ENCODE measurements around the gene KEAP1.

Gene KEAP1

DNA sequence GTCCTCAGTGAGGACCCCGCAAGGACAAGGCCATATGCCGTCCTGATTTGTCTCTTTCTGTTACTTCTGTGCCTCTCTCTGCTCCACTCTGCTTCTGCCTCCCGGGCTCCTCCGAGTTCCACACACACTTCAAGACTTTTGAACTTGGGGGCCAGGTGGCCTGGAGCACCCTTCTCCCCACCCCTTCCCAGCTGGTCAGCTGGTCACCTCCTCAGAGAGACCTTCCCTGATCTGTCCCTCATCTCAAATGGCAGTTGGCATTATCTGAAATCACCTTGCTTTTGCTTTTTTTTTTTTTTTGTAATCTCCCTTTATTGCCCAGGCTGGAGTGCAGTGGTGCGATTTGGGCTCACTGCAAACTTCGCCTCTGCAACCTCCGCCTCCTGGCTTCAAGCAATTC is 16.3 kb upstream of the KEAP1 start:
- peaks cover 2% of the 10 kb centered on the region; the same call in 1 of the 2 replicates for H4K20me1 ChIP-seq (ENCODE audit: control insufficient read depth, insufficient read depth, low read depth, low read length)
- H3K36me3 ChIP-seq (ENCODE audit: control insufficient read depth, low read length), result no peaks in the 10 kb centered on the region
- H3K27ac ChIP-seq (ENCODE audit: low read depth, low read length), result no peak overlapping the region
- H3F3A ChIP-seq (ENCODE audit: control insufficient read depth, insufficient read depth), result no peaks in the 10 kb centered on the region
- peaks cover 43% of the 10 kb centered on the region for H3K27me3 ChIP-seq (ENCODE audit: control insufficient read depth, low read length)
- no peak overlapping the region for H3K4me3 ChIP-seq (ENCODE audit: low read length)
- H3K9me3 ChIP-seq (ENCODE audit: control insufficient read depth, insufficient read depth, low read length), result no peaks in the 10 kb centered on the region
- no peaks in the 10 kb centered on the region for H3K9me2 ChIP-seq (replicated peaks; ENCODE audit: control insufficient read depth, low read length)
- H3K4me1 ChIP-seq (ENCODE audit: control insufficient read depth, low read length), result peaks cover 17% of the 10 kb centered on the region
- H3K79me2 ChIP-seq (ENCODE audit: control insufficient read depth, low read length), result no peaks in the 10 kb centered on the region
- TF ChIP-seq CTCF (IDR thresholded peaks at IDR 0.05; ENCODE audit: low read depth, low read length, poor library complexity, severe bottlenecking) (no peak), EZH2phosphoT487 (IDR thresholded peaks at IDR 0.05; ENCODE audit: borderline replicate concordance, low read length) (no peak)
- H3K4me2 ChIP-seq (ENCODE audit: low read length), result no peak overlapping the region

DNA sequence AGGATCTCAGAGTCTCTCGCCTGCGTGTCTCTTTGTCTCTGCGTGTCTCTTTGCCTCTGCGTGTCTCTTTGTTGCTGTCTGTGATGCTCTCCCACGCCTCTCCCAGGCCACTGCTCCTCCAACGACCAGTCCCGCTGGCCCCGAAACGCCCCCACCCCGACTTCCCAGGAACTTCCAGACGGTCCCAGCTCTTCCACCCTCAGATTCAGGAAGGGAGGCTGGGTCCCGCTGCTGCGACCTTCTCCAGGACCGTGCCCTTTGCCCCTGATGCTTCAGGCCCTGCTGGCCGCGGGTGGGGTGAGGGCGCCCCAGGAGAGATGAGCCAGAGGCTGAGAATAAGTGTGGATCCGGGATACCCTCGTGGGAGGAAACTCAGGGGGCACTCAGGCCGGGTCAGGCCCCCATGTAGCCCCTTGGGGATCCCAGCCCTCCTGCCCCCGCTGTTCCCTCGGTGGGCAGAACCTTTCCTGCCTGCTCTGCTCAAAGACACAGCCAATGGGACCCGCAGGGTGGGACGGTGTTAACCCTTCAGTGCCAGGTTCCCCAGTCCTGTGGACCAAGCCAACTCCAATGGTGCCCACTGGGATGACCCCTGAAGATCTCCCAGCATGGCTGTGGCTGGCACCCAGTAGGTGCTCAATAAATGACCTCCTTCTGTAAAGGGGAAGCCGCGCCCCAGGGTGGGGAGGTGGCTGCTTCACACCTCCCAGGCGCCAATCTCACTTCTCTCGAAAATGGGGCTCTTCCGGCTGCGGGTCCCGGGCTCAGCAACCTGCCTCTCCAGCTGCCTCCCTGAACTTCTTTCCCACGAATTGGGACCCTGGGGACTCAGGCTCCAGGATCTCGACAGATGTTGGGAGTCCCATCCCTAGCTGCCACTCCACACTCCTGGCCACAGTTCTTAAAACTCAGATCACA is 15.5 kb upstream of the KEAP1 start:
- no peak overlapping the region for H3K27ac ChIP-seq (ENCODE audit: low read depth, low read length)
- H3K36me3 ChIP-seq (ENCODE audit: control insufficient read depth, low read length), result no peaks in the 10 kb centered on the region
- no peaks in the 10 kb centered on the region for H3F3A ChIP-seq (ENCODE audit: control insufficient read depth, insufficient read depth)
- no peaks in the 10 kb centered on the region for H3K79me2 ChIP-seq (ENCODE audit: control insufficient read depth, low read length)
- peak overlapping the region; percentile 28; the same call in 1 of the 2 replicates for H3K4me2 ChIP-seq (ENCODE audit: low read length)
- no peaks in the 10 kb centered on the region for H3K9me3 ChIP-seq (ENCODE audit: control insufficient read depth, insufficient read depth, low read length)
- H4K20me1 ChIP-seq (ENCODE audit: control insufficient read depth, insufficient read depth, low read depth, low read length), result peaks cover 2% of the 10 kb centered on the region; the same call in 1 of the 2 replicates
- H3K4me1 ChIP-seq (ENCODE audit: control insufficient read depth, low read length), result peaks cover 17% of the 10 kb centered on the region
- TF ChIP-seq EZH2phosphoT487 (IDR thresholded peaks at IDR 0.05; ENCODE audit: borderline replicate concordance, low read length), result no peak
- no peak for TF ChIP-seq CTCF (IDR thresholded peaks at IDR 0.05; ENCODE audit: low read depth, low read length, poor library complexity, severe bottlenecking)
- H3K9me2 ChIP-seq (replicated peaks; ENCODE audit: control insufficient read depth, low read length), result no peaks in the 10 kb centered on the region
- H3K27me3 ChIP-seq (ENCODE audit: control insufficient read depth, low read length), result peaks cover 43% of the 10 kb centered on the region
- H3K4me3 ChIP-seq (ENCODE audit: low read length), result peak overlapping the region; percentile 5; the same call in 1 of the 2 replicates

GRCh38 chr19:10517760-10518443 is 14.7 kb upstream of the KEAP1 start:
- H3K27me3 ChIP-seq (ENCODE audit: control insufficient read depth, low read length), result peaks cover 44% of the 10 kb centered on the region
- no peaks in the 10 kb centered on the region for H3K9me2 ChIP-seq (replicated peaks; ENCODE audit: control insufficient read depth, low read length)
- H3K4me1 ChIP-seq (ENCODE audit: control insufficient read depth, low read length), result peaks cover 17% of the 10 kb centered on the region
- no peak for TF ChIP-seq CTCF (IDR thresholded peaks at IDR 0.05; ENCODE audit: low read depth, low read length, poor library complexity, severe bottlenecking)
- TF ChIP-seq EZH2phosphoT487 (IDR thresholded peaks at IDR 0.05; ENCODE audit: borderline replicate concordance, low read length), result no peak
- H3K4me2 ChIP-seq (ENCODE audit: low read length), result peak overlapping the region; percentile 28
- H4K20me1 ChIP-seq (ENCODE audit: control insufficient read depth, insufficient read depth, low read depth, low read length), result peaks cover 2% of the 10 kb centered on the region; the same call in 1 of the 2 replicates
- no peak overlapping the region for H3K27ac ChIP-seq (ENCODE audit: low read depth, low read length)
- H3K36me3 ChIP-seq (ENCODE audit: control insufficient read depth, low read length), result no peaks in the 10 kb centered on the region
- H3K9me3 ChIP-seq (ENCODE audit: control insufficient read depth, insufficient read depth, low read length), result no peaks in the 10 kb centered on the region
- no peaks in the 10 kb centered on the region for H3K79me2 ChIP-seq (ENCODE audit: control insufficient read depth, low read length)
- no peaks in the 10 kb centered on the region for H3F3A ChIP-seq (ENCODE audit: control insufficient read depth, insufficient read depth)
- 0 out of 2 replicates have a peak overlapping the region, but pooled peaks have one; percentile 5 for H3K4me3 ChIP-seq (ENCODE audit: low read length)
